ENCODE results near the gene NABP2.
"Not testable (repeated sequence)": the region's sequence is repeated elsewhere in the genome, so short reads cannot be mapped to it uniquely, and the experiment has no call there.

NABP2 gene

DNA sequence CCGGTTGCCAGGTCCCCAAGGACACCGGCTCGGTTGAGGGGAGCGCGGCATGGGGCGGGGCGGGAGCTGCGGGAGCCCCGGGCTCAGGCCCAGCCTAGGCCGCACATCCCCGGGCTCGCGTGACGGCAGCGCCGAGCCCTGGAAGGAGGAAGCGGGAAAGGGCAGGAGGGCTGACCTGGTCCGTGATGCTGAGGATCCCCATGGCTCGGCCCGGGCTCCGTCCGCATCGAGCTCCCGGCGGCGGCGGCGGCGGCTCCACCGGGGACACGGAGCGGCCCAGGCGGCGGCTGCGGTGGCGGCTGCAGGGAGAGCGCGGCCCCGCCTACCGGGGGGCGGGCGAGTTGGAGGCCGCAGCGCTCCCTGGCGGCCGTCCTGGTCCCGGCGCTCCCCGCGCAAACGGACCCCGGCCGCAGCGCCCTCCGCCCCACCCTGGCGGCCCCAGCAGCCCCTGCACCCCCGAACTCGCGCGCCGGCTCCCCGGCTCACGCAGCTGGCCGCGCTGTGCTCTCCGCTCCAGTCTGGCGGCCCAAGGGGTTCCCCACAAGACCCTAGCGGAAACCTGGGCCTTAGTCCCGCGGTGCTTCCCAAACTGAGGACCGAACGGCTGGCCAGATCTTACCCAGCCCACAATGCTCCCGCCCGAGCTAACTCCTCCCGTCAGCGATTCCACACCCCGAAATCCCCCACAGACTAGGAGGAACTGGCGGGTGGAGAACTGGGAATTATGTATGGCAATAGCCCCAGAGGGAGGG, 34.1 kb downstream of the NABP2 start, which contains the start of gene ANKRD52:
Gene ANKRD52, minus strand, starts transcription at position 317 of the 752 bp plus-strand sequence. Its CDS starts 115 bp downstream, at position 202.
- peak; percentile 74 to 82 (median 76) for DNase-seq
- Mint-ChIP-seq H3K9me3 (no peaks in the 10 kb centered on the region), H3K36me3 (ENCODE audit: insufficient read depth) (peaks cover 40% of the 10 kb centered on the region), H3K27ac (peak within 1 kb of the TSS; percentile 93), H3K4me3 (peak within 1 kb of the TSS; percentile 91 to 93), H3K27me3 (no peaks in the 10 kb centered on the region), H3K4me1 (ENCODE audit: low read depth in 2 of 2) (peaks cover 17 to 23% of the 10 kb centered on the region in 2 donors)
- peak; percentile 95 for ATAC-seq (replicated peaks)

- no peaks in the 10 kb centered on the region for H3K27me3 Mint-ChIP-seq
- peaks cover 35% of the 10 kb centered on the region for H3K36me3 Mint-ChIP-seq (ENCODE audit: insufficient read depth)
- peak overlapping the region; percentile 91 to 93 for H3K4me3 Mint-ChIP-seq
- H3K27ac Mint-ChIP-seq: peak overlapping the region; percentile 93
- H3K9me3 Mint-ChIP-seq: no peaks in the 10 kb centered on the region
- no peak for ATAC-seq (replicated peaks)
- no peak for DNase-seq
- H3K4me1 Mint-ChIP-seq (ENCODE audit: low read depth in 2 of 2): peaks cover 17 to 23% of the 10 kb centered on the region in 2 donors
These were observed 34.7 kb downstream of the NABP2 start for GRCh38 chr12:56258820-56259183.

- Mint-ChIP-seq H3K36me3 (ENCODE audit: insufficient read depth) (peaks cover 24% of the 10 kb centered on the region), H3K9me3 (no peaks in the 10 kb centered on the region), H3K27ac (peak overlapping the region in 1 of 2 donors; percentile 41), H3K4me3 (no peak overlapping the region), H3K27me3 (no peaks in the 10 kb centered on the region), H3K4me1 (ENCODE audit: low read depth in 2 of 2) (peaks cover 17 to 19% of the 10 kb centered on the region in 2 donors)
- DNase-seq (no peak), ATAC-seq (replicated peaks) (no peak)
These were observed 36.2 kb downstream of the NABP2 start for GRCh38 chr12:56260380-56260779.

DNA sequence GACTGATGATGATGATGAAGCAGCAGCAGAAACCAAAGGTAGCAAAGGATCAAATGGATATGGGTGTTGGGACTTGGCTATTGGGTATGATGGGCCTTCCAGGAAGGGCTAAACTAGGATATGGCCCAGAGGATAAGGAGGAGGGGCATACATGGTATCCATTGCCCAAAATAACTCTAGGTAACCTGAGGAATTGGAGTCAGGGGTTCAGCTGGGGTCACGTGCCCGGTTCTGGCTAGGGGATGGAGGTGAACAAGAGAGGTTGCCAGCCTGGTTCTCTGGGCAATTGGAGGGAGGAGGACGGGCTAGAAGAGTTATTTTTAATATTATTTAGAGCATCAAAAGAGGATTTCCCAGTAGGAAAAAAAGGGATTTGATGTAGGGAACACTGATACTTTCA, 36.8 kb downstream of the NABP2 start:
- no peak overlapping the region for H3K4me3 Mint-ChIP-seq
- H3K27ac Mint-ChIP-seq: peak overlapping the region in 1 of 2 donors; percentile 41
- peaks cover 17 to 18% of the 10 kb centered on the region in 2 donors for H3K4me1 Mint-ChIP-seq (ENCODE audit: low read depth in 2 of 2)
- ATAC-seq (replicated peaks): no peak
- peaks cover 22% of the 10 kb centered on the region for H3K36me3 Mint-ChIP-seq (ENCODE audit: insufficient read depth)
- H3K9me3 Mint-ChIP-seq: no peaks in the 10 kb centered on the region
- no peaks in the 10 kb centered on the region for H3K27me3 Mint-ChIP-seq
- no peak for DNase-seq

GRCh38 chr12:56261503-56262232, 37.5 kb downstream of the NABP2 start:
- DNase-seq: no peak
- no peak for ATAC-seq (replicated peaks)
- H3K27ac Mint-ChIP-seq: no peak overlapping the region

GRCh38 chr12:56262955-56263354, 38.8 kb downstream of the NABP2 start:
- ATAC-seq (replicated peaks); DNase-seq; H3K27ac Mint-ChIP-seq; H3K4me3 Mint-ChIP-seq; H3K9me3 Mint-ChIP-seq; H3K27me3 Mint-ChIP-seq: not testable (repeated sequence)
- H3K4me1 Mint-ChIP-seq (ENCODE audit: low read depth in 2 of 2): peaks cover 20% of the 10 kb centered on the region in 2 donors
- peaks cover 24% of the 10 kb centered on the region for H3K36me3 Mint-ChIP-seq (ENCODE audit: insufficient read depth)

More at GRCh38 chr12:56261503-56262232, 37.5 kb downstream of the NABP2 start:
- Mint-ChIP-seq H3K27me3 (no peaks in the 10 kb centered on the region), H3K36me3 (ENCODE audit: insufficient read depth) (peaks cover 27% of the 10 kb centered on the region), H3K9me3 (no peaks in the 10 kb centered on the region), H3K4me3 (no peak overlapping the region), H3K4me1 (ENCODE audit: low read depth in 2 of 2) (peaks cover 17 to 18% of the 10 kb centered on the region in 2 donors)

DNA sequence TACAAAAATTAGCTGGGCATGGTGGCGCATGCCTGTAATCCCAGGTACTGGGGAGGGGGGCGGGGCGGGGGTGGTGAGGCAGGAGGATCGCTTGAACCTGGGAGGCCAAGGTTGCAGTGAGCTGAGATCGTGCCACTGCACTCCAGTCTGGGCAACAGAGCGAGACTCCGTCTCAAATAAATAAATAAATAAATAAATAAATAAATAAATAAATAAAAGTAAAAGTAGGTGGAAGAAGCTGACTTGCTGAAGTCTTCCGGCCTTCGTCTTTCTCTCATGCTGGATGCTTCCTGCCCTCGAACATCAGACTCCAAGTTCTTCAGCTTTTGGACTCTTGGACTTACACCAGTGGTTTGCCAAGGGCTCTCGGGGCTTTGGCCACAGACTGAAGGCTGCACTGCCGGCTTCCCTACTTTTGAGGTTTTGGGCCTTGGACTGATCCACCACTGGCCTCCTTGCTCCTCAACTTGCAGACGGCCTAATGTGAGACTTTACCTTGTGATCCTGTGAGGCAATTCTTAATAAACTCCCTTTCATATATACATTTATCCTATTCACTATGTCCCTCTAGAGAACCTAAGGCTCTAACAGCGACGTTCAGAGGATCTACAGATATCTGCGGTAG, 42.0 kb downstream of the NABP2 start:
- Mint-ChIP-seq H3K4me3 (peak overlapping the region; percentile 86 to 90), H3K4me1 (ENCODE audit: low read depth in 2 of 2) (peaks cover 15 to 16% of the 10 kb centered on the region in 2 donors), H3K36me3 (ENCODE audit: insufficient read depth) (peaks cover 30% of the 10 kb centered on the region), H3K27ac (peak overlapping the region; percentile 93 to 96)
- ATAC-seq (replicated peaks); H3K27me3 Mint-ChIP-seq; H3K9me3 Mint-ChIP-seq; DNase-seq: not testable (repeated sequence)

GRCh38 chr12:56266693-56267442, 42.7 kb downstream of the NABP2 start, which contains the start of gene COQ10A:
Gene COQ10A (plus strand): TSS chr12:56266942. CDS start chr12:56267119, 177 bp downstream.
- Mint-ChIP-seq H3K27ac (peak within 1 kb of the TSS; percentile 93 to 96), H3K4me3 (peak within 1 kb of the TSS; percentile 86 to 90), H3K4me1 (ENCODE audit: low read depth in 2 of 2) (peaks cover 15 to 16% of the 10 kb centered on the region in 2 donors), H3K36me3 (ENCODE audit: insufficient read depth) (peaks cover 33% of the 10 kb centered on the region), H3K27me3 (no peaks in the 10 kb centered on the region), H3K9me3 (no peaks in the 10 kb centered on the region)
- ATAC-seq (replicated peaks) (peak; percentile 85), DNase-seq (peak; percentile 86 to 90 (median 89))

- H3K4me3 Mint-ChIP-seq: peak overlapping the region; percentile 86 to 90
- H3K27me3 Mint-ChIP-seq: no peaks in the 10 kb centered on the region
- no peaks in the 10 kb centered on the region for H3K9me3 Mint-ChIP-seq
- ATAC-seq (replicated peaks) (no peak), DNase-seq (no peak)
- peaks cover 15 to 16% of the 10 kb centered on the region in 2 donors for H3K4me1 Mint-ChIP-seq (ENCODE audit: low read depth in 2 of 2)
- peak overlapping the region; percentile 93 to 96 for H3K27ac Mint-ChIP-seq
- peaks cover 40% of the 10 kb centered on the region for H3K36me3 Mint-ChIP-seq (ENCODE audit: insufficient read depth)
These were observed 43.4 kb downstream of the NABP2 start for GRCh38 chr12:56267443-56268071.

DNA sequence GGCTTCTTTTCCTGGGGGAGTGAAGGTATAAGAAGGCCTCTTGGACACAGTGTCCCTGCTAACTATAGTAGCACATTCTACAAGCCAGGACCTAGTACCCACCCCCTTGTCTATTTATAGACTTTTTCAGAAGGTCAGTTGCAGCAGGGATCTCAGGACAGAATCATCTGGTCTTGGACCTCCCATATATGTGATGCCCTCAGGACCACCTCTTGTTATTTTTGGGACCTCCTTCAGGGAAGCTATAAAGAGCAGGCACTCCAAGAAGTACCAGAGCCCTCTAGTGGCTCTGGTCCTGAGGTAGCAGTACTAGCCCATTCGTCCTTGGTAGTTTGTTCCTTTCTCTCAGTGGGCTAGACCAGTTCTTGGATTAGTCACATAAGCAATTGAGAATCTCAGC, 46.9 kb downstream of the NABP2 start:
- Mint-ChIP-seq H3K36me3 (ENCODE audit: insufficient read depth) (peaks cover 75% of the 10 kb centered on the region), H3K4me3 (no peak overlapping the region), H3K9me3 (no peaks in the 10 kb centered on the region), H3K27me3 (no peaks in the 10 kb centered on the region), H3K4me1 (ENCODE audit: low read depth in 2 of 2) (peaks cover 15 to 16% of the 10 kb centered on the region in 2 donors), H3K27ac (peak overlapping the region in 1 of 2 donors; percentile 65)
- DNase-seq (no peak), ATAC-seq (replicated peaks) (no peak)

DNA sequence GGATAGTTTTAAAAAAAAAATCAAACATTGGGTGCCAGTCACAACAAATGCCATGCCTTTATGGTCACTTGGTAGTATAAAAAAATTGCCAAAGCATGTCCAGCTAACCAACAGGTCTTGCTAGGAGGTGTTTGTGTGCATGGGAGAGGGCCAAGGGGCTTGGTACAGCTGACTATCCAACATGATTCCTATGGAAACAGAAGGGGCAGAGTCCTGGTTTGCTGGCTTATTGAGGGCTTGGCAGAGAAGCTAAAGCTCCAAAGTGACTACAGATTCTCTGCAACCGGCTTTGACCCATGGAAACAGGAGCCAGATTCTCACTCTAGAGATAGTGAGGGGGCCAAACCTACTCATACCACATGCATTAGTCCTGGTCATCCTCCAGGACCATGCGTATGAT, 48.3 kb downstream of the NABP2 start:
- H3K27me3 Mint-ChIP-seq; DNase-seq; H3K4me1 Mint-ChIP-seq (ENCODE audit: low read depth in 2 of 2); H3K4me3 Mint-ChIP-seq; ATAC-seq (replicated peaks); H3K9me3 Mint-ChIP-seq: not testable (repeated sequence)
- Mint-ChIP-seq H3K36me3 (ENCODE audit: insufficient read depth) (peaks cover 80% of the 10 kb centered on the region), H3K27ac (peak overlapping the region in 1 of 2 donors; percentile 65)

GRCh38 chr12:56274299-56274698, 50.2 kb downstream of the NABP2 start:
- DNase-seq (no peak), ATAC-seq (replicated peaks) (no peak)
- H3K4me3 Mint-ChIP-seq: no peak overlapping the region
- no peak overlapping the region for H3K27ac Mint-ChIP-seq
- H3K9me3 Mint-ChIP-seq: no peaks in the 10 kb centered on the region
- H3K36me3 Mint-ChIP-seq (ENCODE audit: insufficient read depth): peaks cover 84% of the 10 kb centered on the region
- no peaks in the 10 kb centered on the region for H3K27me3 Mint-ChIP-seq
- H3K4me1 Mint-ChIP-seq (ENCODE audit: low read depth in 2 of 2): no peaks in the 10 kb centered on the region
